ENCODE results near the gene CERT1. TPM values are rescaled to one million over a fixed set of nuclear protein-coding genes. Genes with fewer than 3 reads are reported as not detected.

Gene CERT1
- total RNA-seq, 4 donors from 2014 or later: 36.9 to 65.8 (median 43.0) TPM

GRCh38 chr5:75481024-75481423 lies 30.4 kb downstream of the CERT1 start:
- no peak for TF ChIP-seq CTCF (IDR thresholded peaks at IDR 0.05)
- no peak for TF ChIP-seq POLR2A (IDR thresholded peaks at IDR 0.05)
- no peaks in the 10 kb centered on the region for H3K36me3 ChIP-seq
- no peaks in the 10 kb centered on the region for H3K9me3 ChIP-seq
- no peak for DNase-seq
- no peak overlapping the region for H3K27ac ChIP-seq
- H3K27me3 ChIP-seq: no peaks in the 10 kb centered on the region
- no peaks in the 10 kb centered on the region for H3K4me1 ChIP-seq
- H3K4me3 ChIP-seq: no peak overlapping the region
- intact Hi-C loops (cut with DNase I; ENCODE audit: low total_unique reads): no loop called here

- intact Hi-C loops (cut with DNase I; ENCODE audit: low total_unique reads): no loop called here
- Histone ChIP-seq H3K9me3 (no peaks in the 10 kb centered on the region), H3K27ac (no peak overlapping the region), H3K4me3 (no peak overlapping the region), H3K4me1 (no peaks in the 10 kb centered on the region), H3K27me3 (no peaks in the 10 kb centered on the region), H3K36me3 (no peaks in the 10 kb centered on the region)
- DNase-seq: no peak
- TF ChIP-seq CTCF (IDR thresholded peaks at IDR 0.05) (no peak), POLR2A (IDR thresholded peaks at IDR 0.05) (no peak)
Observed at GRCh38 chr5:75475364-75475763, 36.1 kb downstream of the CERT1 start.

- Histone ChIP-seq H3K9me3 (peaks cover 0 to 12% of the 10 kb centered on the region in 2 donors), H3K4me1 (no peaks in the 10 kb centered on the region), H3K4me3 (no peak overlapping the region), H3K27me3 (no peaks in the 10 kb centered on the region), H3K36me3 (no peaks in the 10 kb centered on the region), H3K27ac (no peak overlapping the region)
- DNase-seq: no peak
- no peak for TF ChIP-seq POLR2A (IDR thresholded peaks at IDR 0.05)
- TF ChIP-seq CTCF (IDR thresholded peaks at IDR 0.05): no peak
- intact Hi-C loops (cut with DNase I; ENCODE audit: low total_unique reads): no loop called here
Observed at GRCh38 chr5:75473463-75473862, 38.0 kb downstream of the CERT1 start.

- Histone ChIP-seq H3K36me3 (no peaks in the 10 kb centered on the region), H3K4me3 (no peak overlapping the region), H3K9me3 (peaks cover 0 to 15% of the 10 kb centered on the region in 2 donors), H3K27me3 (no peaks in the 10 kb centered on the region), H3K4me1 (no peaks in the 10 kb centered on the region), H3K27ac (no peak overlapping the region)
- no peak for TF ChIP-seq CTCF (IDR thresholded peaks at IDR 0.05)
- no peak for TF ChIP-seq POLR2A (IDR thresholded peaks at IDR 0.05)
- intact Hi-C loops (cut with DNase I; ENCODE audit: low total_unique reads): no loop called here
- DNase-seq: no peak
Observed at GRCh38 chr5:75472973-75473372, 38.5 kb downstream of the CERT1 start.

- H3K4me1 ChIP-seq: no peaks in the 10 kb centered on the region
- TF ChIP-seq POLR2A (IDR thresholded peaks at IDR 0.05): no peak
- TF ChIP-seq CTCF (IDR thresholded peaks at IDR 0.05): no peak
- H3K27me3 ChIP-seq: no peaks in the 10 kb centered on the region
- intact Hi-C loops (cut with DNase I; ENCODE audit: low total_unique reads): no loop called here
- H3K36me3 ChIP-seq: no peaks in the 10 kb centered on the region
- DNase-seq: no peak
- no peak overlapping the region for H3K4me3 ChIP-seq
- no peak overlapping the region for H3K27ac ChIP-seq
- peaks cover 0 to 15% of the 10 kb centered on the region in 2 donors for H3K9me3 ChIP-seq
Observed at GRCh38 chr5:75471193-75471592, 40.2 kb downstream of the CERT1 start.
